Esophagus muscularis mucosa (tissue), 4 donors: ENCODE measurements around the gene DOCK2.

Experiments used
- CTCF ChIP-seq, 3 experiments: fragments of 200-600 bp in 2 of 3; fragments of 450-650 bp in 1 of 3; sonication (generic) in 2 of 3; IDR thresholded peaks; one replicate each; pipeline ENCODE4 v1.5.1; 2017 to 2019; ENCODE audit warnings: antibody characterized with exemption in 3 of 3, mild to moderate bottlenecking in 2 of 3, moderate library complexity in 1 of 3
- EP300 ChIP-seq: sonication (generic); formaldehyde crosslinking; IDR thresholded peaks from one replicate; pipeline ENCODE4 v1.6.1; 2017; ENCODE audit warnings: antibody characterized with exemption
- POLR2A ChIP-seq: fragments of 450-650 bp; IDR thresholded peaks from one replicate; pipeline ENCODE4 v1.6.1; 2017; ENCODE audit warnings: antibody characterized with exemption, moderate library complexity, mild to moderate bottlenecking, low read depth

- TF ChIP-seq CTCF (IDR thresholded peaks at IDR 0.05) (no peak), POLR2A (no peak), EP300 (no peak)
Observed at GRCh38 chr5:170080786-170081445, 443.8 kb downstream of the DOCK2 start.
